ENCODE data around the gene ACACA.

The ACACA gene

GRCh38 chr17:37340804-37341203 is 65.8 kb downstream of the ACACA start:
- no peak for DNase-seq

GRCh38 chr17:37339321-37339720 is 67.3 kb downstream of the ACACA start:
- DNase-seq, result no peak

- DNase-seq, result no peak
These were observed 67.8 kb downstream of the ACACA start for GRCh38 chr17:37338847-37339246.

- no peak for DNase-seq
These were observed 79.1 kb downstream of the ACACA start for GRCh38 chr17:37327341-37328090.

GRCh38 chr17:37322826-37323561 is 83.6 kb downstream of the ACACA start:
- no peak for DNase-seq

- DNase-seq, result no peak
These were observed 84.5 kb downstream of the ACACA start for GRCh38 chr17:37322106-37322505.

GRCh38 chr17:37318931-37319594 is 87.6 kb downstream of the ACACA start:
- peak in 1 of 2 donors; percentile 5 for DNase-seq

GRCh38 chr17:37317867-37318266 is 88.8 kb downstream of the ACACA start:
- no peak for DNase-seq

GRCh38 chr17:37315601-37316000 is 91.0 kb downstream of the ACACA start:
- DNase-seq, result no peak

GRCh38 chr17:37312137-37312923 is 94.3 kb downstream of the ACACA start:
- no peak for DNase-seq

GRCh38 chr17:37310940-37311339 is 95.7 kb downstream of the ACACA start:
- no peak for DNase-seq

GRCh38 chr17:37309051-37309450 is 97.6 kb downstream of the ACACA start:
- no peak for DNase-seq

GRCh38 chr17:37305406-37305905 is 101.2 kb downstream of the ACACA start:
- DNase-seq, result no peak

GRCh38 chr17:37301288-37301687 is 105.3 kb downstream of the ACACA start:
- DNase-seq, result no peak

- DNase-seq, result no peak
These were observed 106.0 kb downstream of the ACACA start for GRCh38 chr17:37300683-37301082.

- no peak for DNase-seq
These were observed 107.2 kb downstream of the ACACA start for GRCh38 chr17:37299257-37299980.

- no peak for DNase-seq
These were observed 110.7 kb downstream of the ACACA start for GRCh38 chr17:37295888-37296287.

GRCh38 chr17:37294888-37295287 is 111.7 kb downstream of the ACACA start:
- no peak for DNase-seq

GRCh38 chr17:37293770-37294169 is 112.9 kb downstream of the ACACA start:
- DNase-seq, result no peak

GRCh38 chr17:37292429-37293139 is 114.1 kb downstream of the ACACA start:
- DNase-seq, result peak in 1 of 2 donors; percentile 66

GRCh38 chr17:37291351-37291750 is 115.3 kb downstream of the ACACA start:
- DNase-seq, result no peak
